MCF 10A (cell line): ENCODE measurements around the gene DOK5. TPM values are rescaled to one million over a fixed set of nuclear protein-coding genes. Genes with fewer than 3 reads are reported as not detected.
"Not testable (repeated sequence)": the region's sequence is repeated elsewhere in the genome, so short reads cannot be mapped to it uniquely, and the experiment has no call there.

Experiments
- BruUV-seq: library from RNA; stranded (reverse); fragments of 400-500 nt; replicated peaks from 2 replicates; lab custom pipeline; 2021; lab: Mats Ljungman, UMichigan
- CTCF ChIA-PET: fragments of 300-600 bp; sonication (Branson Sonifier 250); formaldehyde crosslinking; extraction: SDS; loops from one replicate; lab custom pipeline; 2021; ENCODE audit warnings: antibody characterized with exemption, inconsistent platforms; lab: Yijun Ruan, JAX
- POLR2A ChIA-PET: fragments of 300-600, 350-650 bp; sonication (Branson Sonifier 250); formaldehyde crosslinking; extraction: SDS; loops from one replicate; lab custom pipeline; 2020; ENCODE audit warnings: antibody characterized with exemption, inconsistent platforms; lab: Yijun Ruan, JAX
- DNase-seq: peaks from one replicate; pipeline ENCODE4 v3.0.0-alpha.2; 2018; ENCODE audit not compliant: unreplicated experiment
- H3K27ac Mint-ChIP-seq: one replicate; pipeline ENCODE4 v1.8.0; 2022; ENCODE audit warnings: mild to moderate bottlenecking, low read depth, mixed read lengths; ENCODE audit not compliant: unreplicated experiment
- H3K27me3 Mint-ChIP-seq: one replicate; pipeline ENCODE4 v1.8.0; 2022; ENCODE audit warnings: mixed read lengths; ENCODE audit not compliant: insufficient read depth, unreplicated experiment
- H3K36me3 Mint-ChIP-seq: one replicate; pipeline ENCODE4 v1.8.0; 2022; ENCODE audit warnings: mild to moderate bottlenecking, moderate library complexity, mixed read lengths; ENCODE audit not compliant: insufficient read depth, unreplicated experiment
- H3K4me1 Mint-ChIP-seq: one replicate; pipeline ENCODE4 v1.8.0; 2022; ENCODE audit warnings: mixed read lengths; ENCODE audit not compliant: insufficient read depth, unreplicated experiment
- H3K4me3 Mint-ChIP-seq: one replicate; pipeline ENCODE4 v1.8.0; 2022; ENCODE audit warnings: mild to moderate bottlenecking, moderate library complexity, mixed read lengths; ENCODE audit not compliant: unreplicated experiment
- H3K9me3 Mint-ChIP-seq: one replicate; pipeline ENCODE4 v1.8.0; 2022; ENCODE audit warnings: mixed read lengths; ENCODE audit not compliant: unreplicated experiment
- CTCF ChIP-seq: fragments of 200-600 bp; IDR thresholded peaks from one replicate; pipeline ENCODE4 v1.8.0; 2022; ENCODE audit warnings: antibody characterized with exemption, mild to moderate bottlenecking; ENCODE audit not compliant: unreplicated experiment
- intact Hi-C: fragments of 100-400 bp; cut with micrococcal nuclease; formaldehyde crosslinking; loops from 2 replicates; pipeline ENCODE4 v1.14.1; 2022
- total RNA-seq: library from RNA; stranded (reverse); gene quantifications from 2 replicates; pipeline ENCODE4 v1.2.3, GENCODE V29; 2022

The DOK5 gene
- total RNA-seq, 1 experiment from 2014 or later: not detected

GRCh38 chr20:54432966-54433365 is 42.4 kb upstream of the DOK5 start:
- intact Hi-C loops: no loop called here
- POLR2A ChIA-PET: no interaction called here
- Mint-ChIP-seq H3K36me3 (no peaks in the 10 kb centered on the region), H3K27me3 (peaks cover 12% of the 10 kb centered on the region), H3K9me3 (no peaks in the 10 kb centered on the region), H3K4me1 (no peaks in the 10 kb centered on the region), H3K4me3 (no peak overlapping the region), H3K27ac (no peak overlapping the region)
- no TSS peak for BruUV-seq
- TF ChIP-seq CTCF: no peak
- DNase-seq: no peak
- CTCF ChIA-PET: interaction anchor here (0.6 to 0.8 kb wide), 2 partner anchors 9 to 22 kb away, joined by 3 read pairs; no protein-coding TSS in a partner anchor

- no peak for TF ChIP-seq CTCF
- Mint-ChIP-seq H3K9me3 (no peaks in the 10 kb centered on the region), H3K4me3 (no peak overlapping the region), H3K36me3 (no peaks in the 10 kb centered on the region), H3K27me3 (peaks cover 12% of the 10 kb centered on the region), H3K4me1 (no peaks in the 10 kb centered on the region), H3K27ac (no peak overlapping the region)
- intact Hi-C loops: no loop called here
- CTCF ChIA-PET: no interaction called here
- no peak for DNase-seq
- BruUV-seq: no TSS peak
- POLR2A ChIA-PET: no interaction called here
These were observed 41.8 kb upstream of the DOK5 start for GRCh38 chr20:54433636-54434035.

- Mint-ChIP-seq H3K27ac (no peak overlapping the region), H3K9me3 (no peaks in the 10 kb centered on the region), H3K4me1 (no peaks in the 10 kb centered on the region), H3K4me3 (no peak overlapping the region), H3K36me3 (no peaks in the 10 kb centered on the region), H3K27me3 (peaks cover 12% of the 10 kb centered on the region)
- no peak for TF ChIP-seq CTCF
- no TSS peak for BruUV-seq
- ChIA-PET CTCF (no interaction called here), POLR2A (interaction anchor here (0.7 kb wide), 1 partner anchor 175 kb away, joined by 4 read pairs; no protein-coding TSS in a partner anchor)
- intact Hi-C loops: no loop called here
- no peak for DNase-seq
These were observed 41.2 kb upstream of the DOK5 start for GRCh38 chr20:54434196-54434595.

GRCh38 chr20:54435015-54435414 is 40.4 kb upstream of the DOK5 start:
- ChIA-PET POLR2A (interaction anchor here (0.7 kb wide), 1 partner anchor 174 kb away, joined by 4 read pairs; no protein-coding TSS in a partner anchor), CTCF (interaction anchor here (0.7 kb wide), 2 partner anchors 216 to 774 kb away, joined by 3 to 4 read pairs; no protein-coding TSS in a partner anchor)
- H3K4me1 Mint-ChIP-seq: no peaks in the 10 kb centered on the region
- peaks cover 12% of the 10 kb centered on the region for H3K27me3 Mint-ChIP-seq
- DNase-seq: no peak
- no peak overlapping the region for H3K4me3 Mint-ChIP-seq
- intact Hi-C loops: no loop called here
- BruUV-seq: no TSS peak
- TF ChIP-seq CTCF: no peak
- no peaks in the 10 kb centered on the region for H3K36me3 Mint-ChIP-seq
- H3K9me3 Mint-ChIP-seq: no peaks in the 10 kb centered on the region
- no peak overlapping the region for H3K27ac Mint-ChIP-seq

GRCh38 chr20:54436410-54436809 is 39.0 kb upstream of the DOK5 start:
- H3K9me3 Mint-ChIP-seq, H3K36me3 Mint-ChIP-seq: not testable (repeated sequence)

More at GRCh38 chr20:54436410-54436809, 39.0 kb upstream of the DOK5 start:
- H3K4me1 Mint-ChIP-seq, DNase-seq, H3K27ac Mint-ChIP-seq, H3K4me3 Mint-ChIP-seq, intact Hi-C loops, BruUV-seq: not testable (repeated sequence)
- ChIA-PET POLR2A (interaction anchor here (0.6 kb wide), 1 partner anchor 871 kb away, joined by 3 read pairs; no protein-coding TSS in a partner anchor), CTCF (interaction anchor here (0.5 to 0.9 kb wide), 5 partner anchors 13 to 495 kb away, joined by 3 to 4 read pairs (median 3); no protein-coding TSS in a partner anchor)
- peaks cover 12% of the 10 kb centered on the region for H3K27me3 Mint-ChIP-seq
